NCI-H82 treated with DMSO at 0.1 percent for 48 hours (cell line): ENCODE measurements around the gene MRPL3.
"Not testable (repeated sequence)": the region's sequence is repeated elsewhere in the genome, so short reads cannot be mapped to it uniquely, and the experiment has no call there.

Experiments
- DNase-seq: peaks from one replicate; lab custom pipeline; 2025; ENCODE audit not compliant: unreplicated experiment; lab: John Stamatoyannopoulos, UW

MRPL3 gene

GRCh38 chr3:131501949-131502348 is 822 bp downstream of the MRPL3 start:
- no peak for DNase-seq

- no peak for DNase-seq
These were observed 8.1 kb downstream of the MRPL3 start for GRCh38 chr3:131494706-131495105.

GRCh38 chr3:131491775-131492174 is 11.0 kb downstream of the MRPL3 start:
- no peak for DNase-seq

GRCh38 chr3:131491084-131491483 is 11.7 kb downstream of the MRPL3 start:
- no peak for DNase-seq

- not testable (repeated sequence) for DNase-seq
These were observed 16.2 kb downstream of the MRPL3 start for GRCh38 chr3:131486545-131486944.

GRCh38 chr3:131485119-131485518 is 17.7 kb downstream of the MRPL3 start:
- no peak for DNase-seq

- DNase-seq = no peak
These were observed 18.2 kb downstream of the MRPL3 start for GRCh38 chr3:131484496-131485111.

- no peak for DNase-seq
These were observed 22.7 kb downstream of the MRPL3 start for GRCh38 chr3:131480116-131480515.

- no peak for DNase-seq
These were observed 25.0 kb downstream of the MRPL3 start for GRCh38 chr3:131477813-131478212.

GRCh38 chr3:131474115-131474514 is 28.7 kb downstream of the MRPL3 start:
- DNase-seq = no peak

GRCh38 chr3:131470377-131470776 is 32.4 kb downstream of the MRPL3 start:
- no peak for DNase-seq

GRCh38 chr3:131458653-131459052 is 44.1 kb downstream of the MRPL3 start:
- no peak for DNase-seq

- DNase-seq = no peak
These were observed 45.6 kb downstream of the MRPL3 start for GRCh38 chr3:131457220-131457619.

GRCh38 chr3:131454501-131454900 is 48.3 kb downstream of the MRPL3 start:
- no peak for DNase-seq

- DNase-seq = no peak
These were observed 49.2 kb downstream of the MRPL3 start for GRCh38 chr3:131453533-131453932.

- no peak for DNase-seq
These were observed 55.4 kb downstream of the MRPL3 start for GRCh38 chr3:131447349-131447748.

- no peak for DNase-seq
These were observed 58.6 kb downstream of the MRPL3 start for GRCh38 chr3:131444180-131444579.

- no peak for DNase-seq
These were observed 63.7 kb downstream of the MRPL3 start for GRCh38 chr3:131439084-131439483.

GRCh38 chr3:131435000-131435399 is 67.8 kb downstream of the MRPL3 start:
- no peak for DNase-seq

GRCh38 chr3:131432441-131432840 is 70.3 kb downstream of the MRPL3 start:
- no peak for DNase-seq

GRCh38 chr3:131431754-131432153 is 71.0 kb downstream of the MRPL3 start:
- no peak for DNase-seq

GRCh38 chr3:131427226-131427625 is 75.5 kb downstream of the MRPL3 start:
- DNase-seq = no peak

- no peak for DNase-seq
These were observed 80.7 kb downstream of the MRPL3 start for GRCh38 chr3:131421957-131422498.
